ENCODE data around the gene METRN.
"Not testable (repeated sequence)": the region's sequence is repeated elsewhere in the genome, so short reads cannot be mapped to it uniquely, and the experiment has no call there.

METRN gene

DNA sequence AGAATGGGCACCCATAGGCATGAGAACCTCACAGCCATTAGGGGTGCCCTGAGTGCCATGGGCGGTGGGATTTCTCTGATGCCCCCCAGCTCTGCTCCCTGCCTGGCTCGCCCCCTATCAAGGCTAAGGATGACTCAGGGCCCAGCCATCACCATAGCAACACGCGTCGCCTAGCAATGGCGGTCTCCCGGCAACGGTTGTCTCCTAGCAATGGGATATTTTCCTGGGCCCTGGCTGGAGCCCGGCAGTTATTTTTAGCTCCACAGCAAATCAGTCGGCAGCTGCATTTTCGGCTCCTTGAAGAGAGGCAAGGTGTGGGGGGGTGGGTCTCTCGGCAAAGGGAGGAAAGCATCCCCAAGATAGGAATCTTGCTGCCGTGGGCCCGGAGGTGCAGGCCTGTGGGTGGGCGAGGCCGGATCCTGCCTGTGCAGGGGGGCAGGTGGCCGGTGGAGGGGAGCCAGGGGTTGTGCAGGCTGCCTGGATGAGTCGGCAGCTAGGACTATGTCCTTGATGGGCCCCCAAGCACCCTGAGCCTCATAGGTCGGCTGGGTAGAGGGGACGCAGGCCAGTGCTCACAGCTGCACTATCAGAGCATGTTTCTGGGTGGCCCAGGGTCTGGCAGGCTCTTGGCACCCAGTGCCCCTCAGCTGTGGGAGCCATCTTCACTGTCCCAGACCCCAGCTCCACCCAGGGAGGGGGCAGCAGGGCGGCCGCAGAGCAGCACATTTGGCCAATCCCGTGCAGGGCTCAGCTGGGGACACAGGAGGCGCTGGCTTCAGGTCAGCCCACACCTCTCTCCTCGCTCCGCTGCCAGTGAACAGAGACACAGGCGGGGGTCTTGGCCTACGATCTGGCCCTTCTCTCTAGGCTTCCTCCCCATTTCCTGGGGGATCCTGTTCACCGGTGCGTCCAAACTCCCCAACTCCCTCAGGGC lies 5.1 kb upstream of the METRN start:
- no peak for DNase-seq (ENCODE audit: low read depth, low spot score)

- DNase-seq (ENCODE audit: low read depth, low spot score): no peak
Observed at GRCh38 chr16:710500-711075, 4.3 kb upstream of the METRN start.

- DNase-seq (ENCODE audit: low read depth, low spot score): no peak
Observed at GRCh38 chr16:711084-711483, 3.8 kb upstream of the METRN start.

- DNase-seq (ENCODE audit: low read depth, low spot score): no peak
Observed at GRCh38 chr16:711548-712320, 3.2 kb upstream of the METRN start.

DNA sequence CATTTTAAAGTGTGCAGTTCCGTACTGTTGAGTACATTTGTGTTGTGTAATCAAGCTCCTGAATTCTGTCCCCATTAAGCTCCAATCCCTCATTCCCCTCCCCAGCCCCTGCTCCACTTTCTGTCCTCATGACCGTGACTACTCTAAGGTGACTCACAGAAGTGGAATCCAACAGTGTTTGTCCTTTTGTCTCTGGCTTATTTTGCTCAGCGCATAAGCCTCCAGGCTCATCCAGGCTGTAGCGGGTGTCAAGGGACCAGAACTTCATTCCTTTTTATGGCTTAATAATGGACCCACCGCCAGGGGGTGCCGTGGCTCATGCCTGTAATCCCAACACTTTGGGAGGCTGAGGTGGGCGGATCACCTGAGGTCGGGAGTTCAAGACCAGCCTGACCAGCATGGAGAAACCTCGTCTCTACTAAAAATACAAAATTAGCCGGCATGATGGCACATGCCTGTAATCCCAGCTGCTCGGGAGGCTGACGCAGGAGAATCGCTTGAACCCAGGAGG lies 2.1 kb upstream of the METRN start:
- not testable (repeated sequence) for DNase-seq (ENCODE audit: low read depth, low spot score)

GRCh38 chr16:714079-714478 lies 839 bp upstream of the METRN start:
- DNase-seq (ENCODE audit: low read depth, low spot score): no peak

DNA sequence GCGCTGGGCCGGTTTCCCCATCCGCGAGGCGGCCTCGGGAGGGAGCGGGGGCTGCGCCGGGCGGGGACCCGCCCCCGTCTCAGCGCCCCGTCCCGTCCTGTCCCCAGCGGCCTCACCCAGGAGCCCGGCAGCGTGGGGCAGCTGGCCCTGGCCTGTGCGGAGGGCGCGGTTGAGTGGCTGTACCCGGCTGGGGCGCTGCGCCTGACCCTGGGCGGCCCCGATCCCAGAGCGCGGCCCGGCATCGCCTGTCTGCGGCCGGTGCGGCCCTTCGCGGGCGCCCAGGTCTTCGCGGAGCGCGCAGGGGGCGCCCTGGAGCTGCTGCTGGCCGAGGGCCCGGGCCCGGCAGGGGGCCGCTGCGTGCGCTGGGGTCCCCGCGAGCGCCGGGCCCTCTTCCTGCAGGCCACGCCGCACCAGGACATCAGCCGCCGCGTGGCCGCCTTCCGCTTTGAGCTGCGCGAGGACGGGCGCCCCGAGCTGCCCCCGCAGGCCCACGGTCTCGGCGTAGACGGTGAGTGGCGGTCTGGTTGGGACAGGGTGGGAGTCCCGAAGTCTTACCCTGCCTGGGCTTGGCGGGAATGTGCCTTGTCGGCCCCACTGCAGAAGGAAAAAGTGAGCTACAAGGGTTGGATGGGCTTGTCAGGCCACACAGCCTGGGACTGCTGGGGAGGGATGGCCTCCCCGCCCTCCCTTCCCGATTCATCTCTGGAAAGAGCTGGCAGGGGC lies 720 bp downstream of the METRN start:
- no peak for DNase-seq (ENCODE audit: low read depth, low spot score)

GRCh38 chr16:716200-716568 lies 1.3 kb downstream of the METRN start:
- no peak for DNase-seq (ENCODE audit: low read depth, low spot score)

GRCh38 chr16:716768-717325 lies 1.9 kb downstream of the METRN start:
- DNase-seq (ENCODE audit: low read depth, low spot score): no peak

- DNase-seq (ENCODE audit: low read depth, low spot score): no peak
Observed at GRCh38 chr16:717450-718245, 2.7 kb downstream of the METRN start.

GRCh38 chr16:718389-718788 lies 3.5 kb downstream of the METRN start:
- DNase-seq (ENCODE audit: low read depth, low spot score): no peak

DNA sequence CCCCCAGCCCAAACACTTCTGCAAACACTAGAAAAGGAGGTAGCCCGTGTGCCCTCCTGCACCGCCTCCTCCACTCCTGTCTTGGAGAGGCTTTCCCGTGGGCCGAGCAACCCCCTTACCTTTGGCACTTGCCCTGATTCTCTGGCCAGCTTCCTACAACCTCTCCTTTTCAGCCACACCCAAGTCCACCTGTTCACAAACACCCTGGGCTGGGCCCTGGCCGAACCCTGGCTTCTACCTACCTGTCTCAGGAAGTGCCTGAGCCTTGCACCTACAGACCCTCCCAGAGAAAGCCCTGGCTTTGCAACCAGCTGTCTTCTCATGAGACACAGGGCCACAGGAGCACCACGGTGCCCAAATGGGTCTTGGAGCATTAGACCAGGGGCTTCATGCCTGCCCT lies 4.0 kb downstream of the METRN start:
- no peak for DNase-seq (ENCODE audit: low read depth, low spot score)

GRCh38 chr16:719815-720446 lies 5.0 kb downstream of the METRN start:
- no peak for DNase-seq (ENCODE audit: low read depth, low spot score)

DNA sequence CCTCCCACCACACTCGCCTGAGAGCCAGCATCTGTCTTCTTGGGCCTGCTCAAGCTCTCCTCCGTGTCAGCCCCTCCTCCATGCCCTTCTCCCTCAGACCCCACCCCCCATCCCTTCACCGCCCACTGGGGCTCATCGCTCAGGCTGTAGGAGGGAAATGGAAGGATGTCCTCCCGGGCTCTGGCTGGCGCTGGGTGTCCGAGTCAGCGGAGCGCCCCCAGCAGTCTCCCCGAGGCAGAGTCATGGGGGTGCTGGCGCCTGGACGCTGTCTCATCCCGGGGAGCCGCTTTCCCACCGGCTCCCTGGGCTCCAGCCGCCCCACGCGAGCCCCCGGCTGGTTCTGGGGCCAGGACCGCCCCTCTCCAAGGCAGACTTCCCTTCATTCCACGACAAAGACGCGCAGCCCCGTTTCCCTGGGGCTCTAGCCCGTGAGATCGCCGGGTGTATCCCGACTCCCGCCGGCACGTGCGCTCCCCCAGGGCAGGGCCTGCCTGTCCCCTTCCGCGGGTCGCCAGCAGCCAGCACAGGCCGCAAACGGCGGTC lies 5.6 kb downstream of the METRN start:
- DNase-seq (ENCODE audit: low read depth, low spot score): no peak

DNA sequence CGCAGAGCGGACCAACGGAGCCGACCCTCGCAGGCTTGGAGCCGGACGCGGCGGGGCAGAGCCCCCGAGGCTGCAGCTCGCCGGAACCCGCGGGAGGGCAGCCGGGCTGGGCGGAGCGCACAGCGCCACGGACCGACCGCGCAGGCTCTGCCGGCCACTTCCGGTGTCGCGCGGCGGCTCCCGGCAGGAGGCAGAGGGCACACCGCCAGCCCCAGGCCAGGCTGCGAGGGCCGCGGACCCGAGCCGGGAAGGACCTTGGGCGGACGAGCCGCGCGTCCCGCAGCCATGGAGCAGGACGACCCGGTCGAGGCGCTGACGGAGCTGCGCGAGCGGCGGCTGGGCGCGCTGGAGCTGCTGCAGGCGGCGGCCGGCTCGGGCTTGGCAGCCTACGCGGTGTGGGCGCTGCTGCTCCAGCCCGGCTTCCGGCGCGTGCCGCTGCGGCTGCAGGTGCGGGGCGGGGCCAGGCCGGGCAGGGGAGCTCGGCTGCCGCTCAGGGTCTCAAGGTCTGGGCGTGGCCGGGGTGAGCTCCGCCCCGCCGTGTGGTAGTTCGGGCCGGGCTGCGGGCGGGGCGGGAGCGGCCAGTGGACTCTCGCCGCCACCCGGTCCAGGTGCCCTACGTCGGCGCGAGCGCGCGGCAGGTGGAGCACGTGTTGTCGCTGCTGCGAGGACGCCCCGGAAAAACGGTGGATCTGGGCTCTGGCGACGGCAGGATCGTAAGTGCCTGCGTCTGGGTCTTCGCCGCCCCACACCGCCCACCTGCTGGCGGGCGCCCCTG lies 6.3 kb downstream of the METRN start, which contains the start of gene ANTKMT:
TSS of gene ANTKMT (plus strand) at position 157 of the 775 bp plus-strand sequence. CDS start at position 286, 129 bp downstream.
- no peak for DNase-seq (ENCODE audit: low read depth, low spot score)

DNA sequence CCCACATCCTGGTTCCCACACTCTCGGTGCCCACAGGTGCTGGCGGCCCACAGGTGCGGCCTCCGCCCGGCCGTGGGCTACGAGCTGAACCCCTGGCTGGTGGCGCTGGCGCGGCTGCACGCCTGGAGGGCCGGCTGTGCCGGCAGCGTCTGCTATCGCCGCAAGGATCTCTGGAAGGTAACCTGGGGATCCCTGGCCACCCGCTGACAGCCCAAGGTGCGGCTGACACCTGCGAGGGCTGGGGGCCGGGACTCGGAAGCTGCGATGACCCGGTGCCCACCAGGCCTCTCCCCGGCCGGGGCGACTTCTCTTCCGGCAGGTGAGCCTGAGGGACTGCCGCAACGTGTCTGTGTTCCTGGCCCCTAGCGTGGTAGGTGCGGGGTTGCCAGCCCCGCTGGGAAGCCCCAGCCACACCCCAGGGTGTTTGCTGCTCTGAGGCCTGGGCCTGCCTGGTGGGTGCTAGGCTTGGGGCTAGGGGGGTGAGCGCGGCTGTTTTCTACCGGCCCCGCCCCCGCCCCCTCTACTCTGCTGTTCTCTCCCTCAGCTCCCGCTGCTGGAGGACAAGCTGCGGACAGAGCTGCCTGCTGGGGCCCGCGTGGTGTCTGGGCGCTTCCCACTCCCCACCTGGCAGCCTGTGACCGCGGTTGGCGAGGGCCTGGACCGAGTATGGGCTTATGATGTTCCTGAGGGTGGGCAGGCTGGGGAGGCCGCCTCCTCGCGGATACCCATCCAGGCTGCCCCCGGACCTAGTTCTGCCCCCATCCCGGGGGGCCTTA lies 7.0 kb downstream of the METRN start:
- DNase-seq (ENCODE audit: low read depth, low spot score): no peak

- DNase-seq (ENCODE audit: low read depth, low spot score): no peak
Observed at GRCh38 chr16:722835-723633, 8.1 kb downstream of the METRN start.
